Gastrocnemius medialis (tissue), 4 donors: ENCODE data around the gene EGLN2.

ENCODE experiments used
- CTCF ChIP-seq, 5 experiments: fragments of 450-650 bp in 3 of 5; fragments of 200-600 bp in 2 of 5; sonication (generic) in 2 of 5; IDR thresholded peaks in 4 of 5; conservative IDR thresholded peaks in 1 of 5; 1 replicate in 4 of 5; 2 replicates in 1 of 5; pipeline ENCODE4 v1.5.1; 2016 to 2019; ENCODE audit warnings: antibody characterized with exemption in 5 of 5, mild to moderate bottlenecking in 3 of 5, moderate library complexity in 3 of 5
- POLR2A ChIP-seq, 2 donors: fragments of 450-650 bp; IDR thresholded peaks; one replicate each; pipeline ENCODE4 v1.6.1; 2017; ENCODE audit warnings: antibody characterized with exemption in 2 of 2, mild to moderate bottlenecking in 2 of 2, moderate library complexity in 2 of 2

GRCh38 chr19:40775632-40776022, 23.4 kb upstream of the EGLN2 start:
- TF ChIP-seq CTCF (IDR thresholded peaks at IDR 0.05 in 4 of 5, conservative IDR thresholded peaks at IDR 0.05 in 1 of 5) (no peak), POLR2A (IDR thresholded peaks at IDR 0.05) (no peak)
